T47D (cell line): Measurements from ENCODE around the gene CDK5R2.

Experiments
- DNase-seq, 2 experiments: peaks; one replicate each; pipeline versions ENCODE4 v3.0.0 to v3.0.0-alpha.2; 2011 to 2012; ENCODE audit warnings: low read depth in 1 of 2, low spot score in 1 of 2
- JUND ChIP-seq: IDR thresholded peaks from 2 replicates; pipeline ENCODE4 v1.6.1; 2012; ENCODE audit warnings: low read depth
- in situ Hi-C: cut with HindIII; loops from 2 replicates; pipeline ENCODE4 v1.10.0; 2016; ENCODE audit warnings: low sequenced_read_pairs, low pct_unique_long_range_greater_than_20kb

CDK5R2 gene

GRCh38 chr2:218970894-218971293 is 11.4 kb downstream of the CDK5R2 start:
- no peak for DNase-seq
- in situ Hi-C loops: no loop called here
- no peak for TF ChIP-seq JUND

GRCh38 chr2:218975060-218975777 is 15.8 kb downstream of the CDK5R2 start:
- DNase-seq: no peak
- in situ Hi-C loops: no loop called here
- no peak for TF ChIP-seq JUND

GRCh38 chr2:218979846-218980734 is 20.6 kb downstream of the CDK5R2 start:
- in situ Hi-C loops: no loop called here
- peak; percentile 79 for DNase-seq
- no peak for TF ChIP-seq JUND

- in situ Hi-C loops: no loop called here
- no peak for TF ChIP-seq JUND
- no peak for DNase-seq
Measured at GRCh38 chr2:218980735-218981389, 21.4 kb downstream of the CDK5R2 start.

- TF ChIP-seq JUND: no peak
- no peak for DNase-seq
- in situ Hi-C loops: no loop called here
Measured at GRCh38 chr2:218981390-218981880, 22.0 kb downstream of the CDK5R2 start.

GRCh38 chr2:218981881-218982585 is 22.6 kb downstream of the CDK5R2 start:
- no peak for TF ChIP-seq JUND
- in situ Hi-C loops: no loop called here
- no peak for DNase-seq

- in situ Hi-C loops: no loop called here
- DNase-seq: no peak
- TF ChIP-seq JUND: no peak
Measured at GRCh38 chr2:218982586-218983262, 23.3 kb downstream of the CDK5R2 start.

GRCh38 chr2:218983263-218983933 is 23.9 kb downstream of the CDK5R2 start:
- TF ChIP-seq JUND: no peak
- DNase-seq: no peak
- in situ Hi-C loops: no loop called here

- in situ Hi-C loops: no loop called here
Measured at GRCh38 chr2:218983934-218984238, 24.4 kb downstream of the CDK5R2 start.

GRCh38 chr2:218984239-218985020 is 25.0 kb downstream of the CDK5R2 start:
- no peak for TF ChIP-seq JUND
- in situ Hi-C loops: no loop called here
- no peak for DNase-seq

More at GRCh38 chr2:218983934-218984238, 24.4 kb downstream of the CDK5R2 start:
- TF ChIP-seq JUND: no peak
- DNase-seq: no peak

- no peak for TF ChIP-seq JUND
- no peak for DNase-seq
- in situ Hi-C loops: no loop called here
Measured at GRCh38 chr2:218985021-218985324, 25.5 kb downstream of the CDK5R2 start, which contains the start of gene FEV. FEV (minus strand) TSS chr2:218985184; CDS start chr2:218985075, 109 bp downstream.
